Measurements from ENCODE around the gene FAM25A. TPM values are rescaled to one million over a fixed set of nuclear protein-coding genes. Genes with fewer than 3 reads are reported as not detected.
"Not testable (repeated sequence)": the region's sequence is repeated elsewhere in the genome, so short reads cannot be mapped to it uniquely, and the experiment has no call there.

The FAM25A gene
- total RNA-seq, 2 experiments from 2014 or later, result not detected

- H3K4me1 Mint-ChIP-seq; CTCF ChIA-PET; H3K36me3 Mint-ChIP-seq (ENCODE audit: low read depth); H3K9me3 Mint-ChIP-seq; H3K27ac Mint-ChIP-seq; DNase-seq; H3K4me3 Mint-ChIP-seq: not testable (repeated sequence)
- POLR2A ChIA-PET, result interaction anchor here (0.6 kb wide), 1 partner anchor 225 kb away, joined by 3 read pairs; no protein-coding TSS in a partner anchor
- peaks cover 27% of the 10 kb centered on the region for H3K27me3 Mint-ChIP-seq
These were observed 28.7 kb upstream of the FAM25A start for GRCh38 chr10:86991362-86991761.

- CTCF ChIA-PET, result no interaction called here
- no peaks in the 10 kb centered on the region for H3K4me1 Mint-ChIP-seq
These were observed 27.6 kb upstream of the FAM25A start for GRCh38 chr10:86992456-86992855.

GRCh38 chr10:86992929-86993328 is 27.2 kb upstream of the FAM25A start:
- Mint-ChIP-seq H3K9me3 (no peaks in the 10 kb centered on the region), H3K27me3 (peaks cover 21% of the 10 kb centered on the region), H3K4me1 (no peaks in the 10 kb centered on the region), H3K4me3 (no peak overlapping the region), H3K36me3 (ENCODE audit: low read depth) (no peaks in the 10 kb centered on the region), H3K27ac (no peak overlapping the region)
- ChIA-PET POLR2A (no interaction called here), CTCF (no interaction called here)
- DNase-seq, result no peak

More at GRCh38 chr10:86992456-86992855, 27.6 kb upstream of the FAM25A start:
- POLR2A ChIA-PET, result no interaction called here
- H3K27ac Mint-ChIP-seq, result no peak overlapping the region
- no peaks in the 10 kb centered on the region for H3K36me3 Mint-ChIP-seq (ENCODE audit: low read depth)
- H3K27me3 Mint-ChIP-seq, result peaks cover 21% of the 10 kb centered on the region
- no peak overlapping the region for H3K4me3 Mint-ChIP-seq
- H3K9me3 Mint-ChIP-seq, result no peaks in the 10 kb centered on the region
- DNase-seq, result no peak

- H3K27ac Mint-ChIP-seq; POLR2A ChIA-PET; H3K4me1 Mint-ChIP-seq; H3K36me3 Mint-ChIP-seq (ENCODE audit: low read depth); H3K4me3 Mint-ChIP-seq; DNase-seq; H3K9me3 Mint-ChIP-seq; CTCF ChIA-PET; H3K27me3 Mint-ChIP-seq: not testable (repeated sequence)
These were observed 20.2 kb upstream of the FAM25A start for GRCh38 chr10:86999802-87000403.

GRCh38 chr10:87000491-87000890 is 19.6 kb upstream of the FAM25A start:
- no peaks in the 10 kb centered on the region for H3K36me3 Mint-ChIP-seq (ENCODE audit: low read depth)
- no peaks in the 10 kb centered on the region for H3K9me3 Mint-ChIP-seq
- no peak overlapping the region for H3K4me3 Mint-ChIP-seq
- H3K27ac Mint-ChIP-seq, result no peak overlapping the region
- CTCF ChIA-PET, result no interaction called here
- POLR2A ChIA-PET, result no interaction called here
- H3K27me3 Mint-ChIP-seq, result no peaks in the 10 kb centered on the region
- DNase-seq, result no peak
- peaks cover 3% of the 10 kb centered on the region for H3K4me1 Mint-ChIP-seq

- DNase-seq; CTCF ChIA-PET; POLR2A ChIA-PET; H3K36me3 Mint-ChIP-seq (ENCODE audit: low read depth); H3K4me1 Mint-ChIP-seq; H3K9me3 Mint-ChIP-seq; H3K27me3 Mint-ChIP-seq; H3K27ac Mint-ChIP-seq; H3K4me3 Mint-ChIP-seq: not testable (repeated sequence)
These were observed 13.0 kb upstream of the FAM25A start for GRCh38 chr10:87007124-87007523.

GRCh38 chr10:87007674-87008073 is 12.4 kb upstream of the FAM25A start:
- POLR2A ChIA-PET; H3K27me3 Mint-ChIP-seq; H3K27ac Mint-ChIP-seq; H3K4me1 Mint-ChIP-seq; H3K4me3 Mint-ChIP-seq; H3K9me3 Mint-ChIP-seq; DNase-seq; H3K36me3 Mint-ChIP-seq (ENCODE audit: low read depth); CTCF ChIA-PET: not testable (repeated sequence)

- H3K36me3 Mint-ChIP-seq (ENCODE audit: low read depth); H3K27ac Mint-ChIP-seq; H3K9me3 Mint-ChIP-seq: not testable (repeated sequence)
These were observed 11.8 kb upstream of the FAM25A start for GRCh38 chr10:87008303-87008702.

GRCh38 chr10:87009134-87009696 is 10.9 kb upstream of the FAM25A start:
- H3K27me3 Mint-ChIP-seq; CTCF ChIA-PET; H3K4me3 Mint-ChIP-seq; POLR2A ChIA-PET; H3K27ac Mint-ChIP-seq; DNase-seq; H3K9me3 Mint-ChIP-seq; H3K4me1 Mint-ChIP-seq; H3K36me3 Mint-ChIP-seq (ENCODE audit: low read depth): not testable (repeated sequence)

More at GRCh38 chr10:87008303-87008702, 11.8 kb upstream of the FAM25A start:
- H3K27me3 Mint-ChIP-seq, H3K4me3 Mint-ChIP-seq, H3K4me1 Mint-ChIP-seq, POLR2A ChIA-PET, DNase-seq, CTCF ChIA-PET: not testable (repeated sequence)

- DNase-seq; H3K4me1 Mint-ChIP-seq; H3K4me3 Mint-ChIP-seq; H3K36me3 Mint-ChIP-seq (ENCODE audit: low read depth); H3K27me3 Mint-ChIP-seq; H3K27ac Mint-ChIP-seq; H3K9me3 Mint-ChIP-seq; CTCF ChIA-PET; POLR2A ChIA-PET: not testable (repeated sequence)
These were observed 6.6 kb upstream of the FAM25A start for GRCh38 chr10:87013528-87013927.

- H3K4me1 Mint-ChIP-seq; H3K4me3 Mint-ChIP-seq; H3K9me3 Mint-ChIP-seq; H3K36me3 Mint-ChIP-seq (ENCODE audit: low read depth); CTCF ChIA-PET; POLR2A ChIA-PET; H3K27me3 Mint-ChIP-seq; DNase-seq; H3K27ac Mint-ChIP-seq: not testable (repeated sequence)
These were observed 4.9 kb upstream of the FAM25A start for GRCh38 chr10:87014986-87015716.

GRCh38 chr10:87018127-87018526 is 2.0 kb upstream of the FAM25A start:
- POLR2A ChIA-PET, H3K27me3 Mint-ChIP-seq, H3K27ac Mint-ChIP-seq: not testable (repeated sequence)

GRCh38 chr10:87019066-87019465 is 1.0 kb upstream of the FAM25A start:
- H3K9me3 Mint-ChIP-seq; H3K27me3 Mint-ChIP-seq; DNase-seq; H3K4me3 Mint-ChIP-seq; H3K27ac Mint-ChIP-seq; CTCF ChIA-PET; H3K36me3 Mint-ChIP-seq (ENCODE audit: low read depth); H3K4me1 Mint-ChIP-seq; POLR2A ChIA-PET: not testable (repeated sequence)

More at GRCh38 chr10:87018127-87018526, 2.0 kb upstream of the FAM25A start:
- H3K36me3 Mint-ChIP-seq (ENCODE audit: low read depth); H3K4me1 Mint-ChIP-seq; H3K4me3 Mint-ChIP-seq; CTCF ChIA-PET; DNase-seq; H3K9me3 Mint-ChIP-seq: not testable (repeated sequence)

- POLR2A ChIA-PET, H3K4me3 Mint-ChIP-seq: not testable (repeated sequence)
These were observed 590 bp upstream of the FAM25A start for GRCh38 chr10:87019504-87019903.

More at GRCh38 chr10:87019504-87019903, 590 bp upstream of the FAM25A start:
- H3K27ac Mint-ChIP-seq; H3K9me3 Mint-ChIP-seq; H3K4me1 Mint-ChIP-seq; CTCF ChIA-PET; H3K27me3 Mint-ChIP-seq; H3K36me3 Mint-ChIP-seq (ENCODE audit: low read depth); DNase-seq: not testable (repeated sequence)

All from activated CD4-positive, alpha-beta memory T cell treated with anti-CD3 and anti-CD28 coated beads, Interleukin-2, amount 10 ng/mL, durations not matched to agents 7 days and 5 days (primary cell).